Activated T-cell treated with anti-CD3 and anti-CD28 coated beads for 4 hours (primary cell): Measurements from ENCODE around the gene TFPI2.

ENCODE experiments used
- DNase-seq: peaks from one replicate; pipeline ENCODE4 v3.0.0-alpha.2; 2020

The TFPI2 gene

GRCh38 chr7:93854480-93854879 is 36.1 kb downstream of the TFPI2 start:
- no peak for DNase-seq

GRCh38 chr7:93851536-93851935 is 39.0 kb downstream of the TFPI2 start:
- no peak for DNase-seq

GRCh38 chr7:93843260-93843659 is 47.3 kb downstream of the TFPI2 start:
- no peak for DNase-seq

- no peak for DNase-seq
These were observed 51.6 kb downstream of the TFPI2 start for GRCh38 chr7:93838966-93839365.

- no peak for DNase-seq
These were observed 53.3 kb downstream of the TFPI2 start for GRCh38 chr7:93837245-93837644.

- DNase-seq: no peak
These were observed 54.4 kb downstream of the TFPI2 start for GRCh38 chr7:93836116-93836515.

GRCh38 chr7:93835702-93836101 is 54.9 kb downstream of the TFPI2 start:
- DNase-seq: no peak
